GM18873 (cell line): ENCODE data around the gene IL37.

ENCODE experiments used
- ATAC-seq: cut with Tn5 transposase; IDR thresholded peaks from one replicate; pipeline ENCODE4 v1.9.1; 2021; ENCODE audit warnings: mild to moderate bottlenecking, moderate library complexity, moderate number of reproducible peaks; ENCODE audit not compliant: unreplicated experiment, low FRiP score

Gene IL37

GRCh38 chr2:112910865-112911264, at the start of gene IL37:
Gene IL37 (plus strand): TSS chr2:112911165. CDS start chr2:112913013, 1,848 bp downstream.
- no peak for ATAC-seq

GRCh38 chr2:112864072-112864471, 46.9 kb upstream of the IL37 start:
- no peak for ATAC-seq

- no peak for ATAC-seq
Measured at GRCh38 chr2:112866128-112866835, 44.7 kb upstream of the IL37 start.

- ATAC-seq: no peak
Measured at GRCh38 chr2:112867701-112868631, 43.0 kb upstream of the IL37 start.

- ATAC-seq: no peak
Measured at GRCh38 chr2:112869258-112869842, 41.6 kb upstream of the IL37 start.

GRCh38 chr2:112870841-112871835, 39.8 kb upstream of the IL37 start:
- no peak for ATAC-seq

GRCh38 chr2:112876257-112876970, 34.6 kb upstream of the IL37 start:
- ATAC-seq: no peak

DNA sequence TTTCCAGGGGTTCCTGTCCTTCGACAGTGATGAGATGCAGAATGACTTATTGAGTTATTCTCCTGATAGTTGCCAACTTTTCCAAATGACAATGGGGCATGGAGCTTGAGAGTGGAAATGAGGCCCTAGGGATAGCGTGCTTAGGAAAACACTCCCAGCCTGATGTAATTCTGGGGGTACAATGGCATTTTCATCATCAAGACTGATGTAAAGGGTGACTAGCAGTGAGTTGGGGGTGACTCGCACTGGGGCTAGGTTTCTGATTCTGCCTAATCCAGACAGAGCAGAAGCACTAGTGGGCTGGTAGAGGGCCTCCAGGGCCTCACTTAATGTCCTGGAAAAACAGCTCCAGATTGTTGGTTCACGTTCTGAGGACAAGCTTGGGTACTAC, 34.0 kb upstream of the IL37 start:
- no peak for ATAC-seq

GRCh38 chr2:112877423-112877822, 33.5 kb upstream of the IL37 start:
- ATAC-seq: no peak

DNA sequence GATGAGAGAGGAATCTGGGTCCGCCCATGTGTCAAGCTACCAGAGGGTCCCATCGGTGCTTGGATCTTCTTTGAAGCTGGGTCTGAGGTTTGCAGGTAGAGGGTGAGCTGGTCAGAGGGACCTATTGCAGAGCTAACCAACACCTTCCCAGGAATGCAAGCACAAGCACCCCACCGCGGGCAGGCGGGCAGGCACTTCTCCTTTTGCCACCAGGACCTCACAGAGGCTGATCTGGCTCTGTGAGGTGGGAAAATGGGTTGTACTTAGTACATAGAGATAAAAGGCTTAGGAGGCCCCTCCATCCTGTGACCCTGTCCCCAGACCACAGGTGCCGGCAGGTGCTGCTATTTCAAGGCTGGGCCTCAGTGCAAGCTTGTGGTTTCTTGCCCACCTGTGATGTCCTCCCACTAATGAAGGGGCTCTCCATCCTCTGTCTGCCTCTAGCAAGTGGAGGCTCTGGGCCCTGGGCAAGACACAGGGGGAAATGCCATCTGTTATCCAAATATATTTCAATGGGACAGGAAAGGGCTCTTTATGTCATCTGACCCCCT, 31.4 kb upstream of the IL37 start:
- no peak for ATAC-seq

GRCh38 chr2:112880091-112880531, 30.9 kb upstream of the IL37 start:
- ATAC-seq: no peak

DNA sequence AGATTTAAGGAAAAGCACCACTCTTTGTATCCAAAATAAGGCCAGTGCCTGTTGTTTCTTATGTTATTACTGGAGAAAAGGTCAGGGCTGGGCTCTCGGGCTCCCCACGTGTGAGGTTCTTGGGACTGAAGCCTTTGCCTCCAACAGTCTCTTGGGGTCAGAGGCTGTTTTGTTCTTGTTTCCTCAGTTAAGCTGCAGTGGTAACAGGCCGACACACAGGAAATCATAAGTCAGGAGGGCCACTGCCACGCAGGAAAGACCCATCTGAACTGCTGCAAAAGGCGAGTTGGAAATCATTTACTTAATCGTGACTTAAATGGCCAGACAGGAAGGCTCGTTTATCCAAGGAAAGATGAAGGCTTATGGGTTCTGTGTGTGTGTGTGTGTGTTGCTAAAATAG, 30.3 kb upstream of the IL37 start:
- no peak for ATAC-seq

DNA sequence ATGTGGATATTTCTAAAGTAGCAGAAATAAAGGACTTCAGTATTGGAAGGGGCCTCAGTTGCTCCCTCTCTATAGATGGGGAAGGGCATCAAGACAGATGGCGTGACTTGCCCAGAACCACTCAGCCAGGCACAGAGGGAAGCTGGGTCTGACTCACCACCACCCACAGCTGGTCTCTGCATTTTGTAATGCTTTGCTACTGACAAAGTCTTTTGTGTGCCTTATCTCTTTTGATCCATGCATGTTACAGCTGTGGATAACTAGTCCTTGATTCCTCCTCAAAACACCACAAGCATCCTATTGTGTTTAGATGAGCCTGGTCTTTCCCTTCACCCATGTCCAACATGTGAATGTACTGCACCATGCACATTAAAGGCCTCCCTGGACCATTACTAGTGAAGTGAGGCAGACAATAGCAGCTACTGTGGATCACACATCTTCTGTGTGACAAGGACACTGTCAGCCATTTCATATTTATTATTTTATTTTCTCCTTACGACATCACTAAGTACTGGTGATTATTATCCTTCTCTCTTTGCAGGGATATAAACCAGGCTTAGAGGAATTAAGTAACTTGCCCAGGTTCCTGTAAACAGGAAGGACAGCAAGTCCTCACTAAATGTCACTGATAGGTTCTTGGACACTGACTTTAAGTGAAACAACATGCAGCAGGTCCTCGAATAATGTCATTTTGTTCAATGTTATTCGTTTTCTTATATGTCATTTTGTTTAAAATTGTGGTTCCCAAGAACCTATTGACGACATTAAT, 29.6 kb upstream of the IL37 start:
- peak; percentile 57 for ATAC-seq

GRCh38 chr2:112883669-112884068, 27.3 kb upstream of the IL37 start:
- no peak for ATAC-seq

- peak; percentile 62 for ATAC-seq
Measured at GRCh38 chr2:112884869-112885505, 26.0 kb upstream of the IL37 start.

GRCh38 chr2:112885506-112885902, 25.5 kb upstream of the IL37 start:
- no peak for ATAC-seq

DNA sequence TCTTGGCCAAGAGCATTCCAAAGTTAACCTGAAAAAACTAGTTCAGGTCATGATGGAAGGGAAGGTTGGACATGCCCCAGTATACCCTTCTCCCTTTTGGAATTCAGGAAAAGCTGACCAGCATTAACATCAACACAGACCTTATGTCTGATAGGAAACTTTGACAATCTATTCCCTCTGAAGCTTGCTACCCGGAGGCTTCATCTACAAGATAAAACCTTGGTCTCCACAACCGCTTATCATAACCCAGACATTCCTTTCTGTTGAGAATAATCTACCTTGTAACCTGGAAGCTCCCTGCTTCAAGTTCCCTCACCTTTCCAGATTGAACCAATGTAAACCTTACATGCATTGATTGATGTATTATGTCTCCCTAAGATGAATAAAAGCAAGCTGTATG, 24.7 kb upstream of the IL37 start:
- no peak for ATAC-seq
